Measurements from ENCODE around the gene MRPL33. TPM values are rescaled to one million over a fixed set of nuclear protein-coding genes. Genes with fewer than 3 reads are reported as not detected.

The MRPL33 gene
- total RNA-seq, 1 donor from 2014 or later: 94.3 TPM

DNA sequence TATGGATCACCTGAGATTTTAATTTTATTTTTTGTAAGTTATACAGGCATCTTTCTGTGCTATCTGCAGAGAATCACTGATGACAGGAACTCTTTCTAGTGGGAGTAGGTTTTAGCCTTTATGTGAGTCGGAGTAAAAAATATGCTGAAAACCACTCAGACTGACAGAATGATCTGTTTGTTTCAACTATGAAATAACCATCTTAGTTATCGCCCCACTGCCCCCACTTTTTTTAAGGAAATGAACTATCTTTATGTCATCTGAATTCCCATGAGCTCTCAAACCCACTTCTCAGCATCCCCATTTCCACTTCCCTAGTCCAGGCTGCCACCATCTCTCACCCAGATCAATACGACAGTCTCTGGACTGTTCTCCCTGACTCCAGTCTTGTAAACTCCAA, 38.9 kb downstream of the MRPL33 start:
- no peak for DNase-seq

DNA sequence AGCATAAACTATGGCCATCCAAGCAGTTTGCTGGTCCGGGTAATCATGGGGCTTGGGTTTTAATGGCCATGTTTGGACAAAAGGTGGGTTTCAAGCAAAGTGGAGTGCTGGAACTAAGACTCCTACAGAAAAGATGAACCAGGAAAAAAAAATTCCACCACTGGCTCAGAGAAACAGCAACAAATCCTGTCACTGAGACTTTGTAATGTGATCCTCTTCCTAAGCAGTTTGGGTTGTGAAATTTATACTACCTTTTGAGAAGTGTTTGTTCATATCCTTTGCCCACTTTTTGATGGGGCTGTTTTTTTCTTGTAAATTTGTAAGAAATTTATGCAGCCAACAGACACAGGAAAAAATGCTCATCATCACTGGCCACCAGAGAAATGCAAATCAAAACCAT, 40.2 kb downstream of the MRPL33 start:
- DNase-seq: no peak

- no peak for DNase-seq
Measured at GRCh38 chr2:27814758-27815157, 43.2 kb downstream of the MRPL33 start.

GRCh38 chr2:27815860-27816438, 44.4 kb downstream of the MRPL33 start:
- DNase-seq: no peak

DNA sequence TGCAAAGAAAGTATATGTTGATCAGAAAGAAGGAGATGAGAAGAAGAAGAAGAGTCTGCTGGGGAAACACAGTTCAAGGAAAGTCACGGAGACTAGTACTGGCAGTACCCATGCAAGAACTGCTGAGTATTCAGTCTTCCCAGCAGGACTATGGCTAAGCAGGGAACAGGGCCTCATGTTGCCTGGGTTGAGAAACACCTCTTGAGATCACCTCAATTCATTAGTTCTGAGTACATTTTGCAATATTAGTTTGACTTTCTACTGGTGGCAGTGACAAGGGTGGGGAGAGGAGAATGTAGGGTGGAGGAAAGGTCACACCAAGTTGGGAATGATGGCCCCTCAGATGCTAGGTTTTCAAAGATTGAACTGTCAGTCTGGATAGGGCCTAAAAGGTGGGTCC, 50.5 kb downstream of the MRPL33 start:
- DNase-seq: no peak

- DNase-seq: no peak
Measured at GRCh38 chr2:27823135-27823534, 51.6 kb downstream of the MRPL33 start.

GRCh38 chr2:27823569-27823968, 52.0 kb downstream of the MRPL33 start:
- no peak for DNase-seq

- no peak for DNase-seq
Measured at GRCh38 chr2:27824401-27824800, 52.9 kb downstream of the MRPL33 start.

DNA sequence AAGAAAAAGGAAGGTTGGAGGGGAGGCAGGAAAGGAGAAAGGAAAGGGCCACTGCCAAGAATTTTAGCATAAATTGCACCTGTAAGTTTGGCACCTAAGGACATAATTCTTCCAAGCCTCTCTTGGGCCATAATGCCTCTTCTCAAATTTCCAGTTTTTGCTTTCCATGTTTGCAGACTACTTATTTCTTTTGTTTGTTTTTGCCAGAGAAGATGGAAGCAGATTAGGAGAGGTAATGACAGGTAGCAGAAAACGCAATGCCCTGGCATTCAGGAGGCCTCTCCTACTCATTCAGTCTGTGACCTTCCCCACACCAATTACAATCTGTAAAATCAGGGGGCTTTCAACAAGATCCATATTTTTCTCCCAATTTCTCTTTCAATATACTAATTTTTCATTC, 56.8 kb downstream of the MRPL33 start:
- no peak for DNase-seq

Other genes with a start within 250 kb of the MRPL33 start
- gene ZNF512, start 188.7 kb upstream of the MRPL33 start, total RNA-seq: 23.5 and 34.2 TPM in 2 replicates
- gene CCDC121, start 142.7 kb upstream of the MRPL33 start, total RNA-seq: 2.7 and 2.8 TPM in 2 replicates
- 40.5 and 44.9 TPM in 2 replicates for gene GPN1, start 142.7 kb upstream of the MRPL33 start, total RNA-seq
- 14.8 and 27.6 TPM in 2 replicates for gene SUPT7L, start 108.1 kb upstream of the MRPL33 start, total RNA-seq
- 31.3 and 39.2 TPM in 2 replicates for gene SLC4A1AP, start 107.8 kb upstream of the MRPL33 start, total RNA-seq
- 0.98 and 1.2 TPM in 2 replicates for gene RBKS, start 118.7 kb downstream of the MRPL33 start, total RNA-seq
- gene BABAM2, start 119.0 kb downstream of the MRPL33 start, total RNA-seq: 13.6 and 17.8 TPM in 2 replicates

Data from dermis blood vessel endothelial cell (primary cell).